ENCODE measurements around the gene CYP17A1.
"Not testable (repeated sequence)": the region's sequence is repeated elsewhere in the genome, so short reads cannot be mapped to it uniquely, and the experiment has no call there.

CYP17A1 gene

DNA sequence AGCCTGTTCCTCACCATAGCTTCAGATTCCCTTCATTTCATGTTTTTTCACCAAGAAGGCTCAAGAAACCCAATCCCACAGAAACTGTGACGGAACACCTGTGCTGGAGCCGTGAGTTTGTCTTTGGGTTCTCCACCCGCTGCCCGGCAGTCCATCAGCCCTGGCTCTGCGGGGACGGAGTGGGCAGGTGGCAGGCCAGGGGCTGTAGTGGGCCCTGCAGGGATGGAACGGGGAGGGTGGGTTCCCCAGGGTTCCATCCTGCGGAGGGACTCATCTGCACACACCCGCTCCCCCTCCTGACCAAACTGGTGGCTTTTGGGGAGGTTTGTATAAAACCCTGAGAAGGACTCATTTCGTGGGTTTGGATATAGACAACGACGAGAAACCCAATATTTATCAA lies 15.0 kb downstream of the CYP17A1 start:
- H3K4me3 ChIP-seq (ENCODE audit: low read length) = no peak overlapping the region
- DNase-seq (ENCODE audit: low read depth) = no peak
- TF ChIP-seq, protein P1, sequence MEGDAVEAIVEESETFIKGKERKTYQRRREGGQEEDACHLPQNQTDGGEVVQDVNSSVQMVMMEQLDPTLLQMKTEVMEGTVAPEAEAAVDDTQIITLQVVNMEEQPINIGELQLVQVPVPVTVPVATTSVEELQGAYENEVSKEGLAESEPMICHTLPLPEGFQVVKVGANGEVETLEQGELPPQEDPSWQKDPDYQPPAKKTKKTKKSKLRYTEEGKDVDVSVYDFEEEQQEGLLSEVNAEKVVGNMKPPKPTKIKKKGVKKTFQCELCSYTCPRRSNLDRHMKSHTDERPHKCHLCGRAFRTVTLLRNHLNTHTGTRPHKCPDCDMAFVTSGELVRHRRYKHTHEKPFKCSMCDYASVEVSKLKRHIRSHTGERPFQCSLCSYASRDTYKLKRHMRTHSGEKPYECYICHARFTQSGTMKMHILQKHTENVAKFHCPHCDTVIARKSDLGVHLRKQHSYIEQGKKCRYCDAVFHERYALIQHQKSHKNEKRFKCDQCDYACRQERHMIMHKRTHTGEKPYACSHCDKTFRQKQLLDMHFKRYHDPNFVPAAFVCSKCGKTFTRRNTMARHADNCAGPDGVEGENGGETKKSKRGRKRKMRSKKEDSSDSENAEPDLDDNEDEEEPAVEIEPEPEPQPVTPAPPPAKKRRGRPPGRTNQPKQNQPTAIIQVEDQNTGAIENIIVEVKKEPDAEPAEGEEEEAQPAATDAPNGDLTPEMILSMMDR (IDR thresholded peaks at IDR 0.05; ENCODE audit: insufficient read depth, low read depth, low read length, missing control alignments) = no peak

DNA sequence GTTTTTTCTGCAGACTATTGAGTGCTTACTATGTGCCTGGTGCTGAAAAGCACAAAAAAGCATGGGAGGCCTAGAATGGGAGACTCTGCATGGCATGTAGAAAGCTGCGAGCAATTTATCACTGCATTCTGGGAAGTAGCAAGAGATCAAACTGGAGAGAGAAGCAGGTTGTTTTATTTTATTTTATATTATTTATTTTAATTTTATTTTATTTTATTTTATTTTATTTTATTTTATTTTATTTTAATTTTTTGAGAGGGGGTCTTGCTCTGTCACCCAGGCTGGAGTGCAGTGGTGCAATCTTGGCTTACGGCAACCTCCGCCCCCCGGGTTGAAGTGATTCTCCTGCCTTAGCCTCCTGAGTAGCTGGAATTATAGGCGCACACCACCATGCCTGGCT lies 17.2 kb downstream of the CYP17A1 start:
- DNase-seq (ENCODE audit: low read depth) = not testable (repeated sequence)

DNA sequence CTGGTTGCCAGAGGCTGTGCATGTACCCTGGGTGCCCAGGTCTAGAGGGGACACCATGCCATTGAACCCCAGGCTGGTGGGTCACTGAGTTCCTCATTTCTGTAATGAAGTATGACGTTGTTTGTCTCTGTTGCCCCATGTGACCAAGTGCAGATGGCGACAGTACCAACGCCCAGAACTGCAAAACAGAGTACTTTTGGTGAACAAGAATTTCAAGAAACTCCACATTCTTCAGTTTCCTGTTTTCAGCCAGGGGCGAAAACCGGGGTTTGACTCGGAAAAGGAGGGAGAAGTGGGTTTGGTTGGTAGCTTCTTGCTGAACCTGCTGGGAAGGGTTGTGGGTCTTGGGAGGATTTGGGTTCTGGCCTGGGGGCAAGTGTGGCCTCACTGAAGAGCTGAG lies 18.2 kb downstream of the CYP17A1 start:
- peak; percentile 57 for DNase-seq (ENCODE audit: low read depth)
- TF ChIP-seq, protein P1 (IDR thresholded peaks at IDR 0.05; ENCODE audit: insufficient read depth, low read depth, low read length, missing control alignments) = no peak
- no peak overlapping the region for H3K4me3 ChIP-seq (ENCODE audit: low read length)

More for the DNA sequence above, 17.2 kb downstream of the CYP17A1 start:
- not testable (repeated sequence) for H3K4me3 ChIP-seq (ENCODE audit: low read length)

DNA sequence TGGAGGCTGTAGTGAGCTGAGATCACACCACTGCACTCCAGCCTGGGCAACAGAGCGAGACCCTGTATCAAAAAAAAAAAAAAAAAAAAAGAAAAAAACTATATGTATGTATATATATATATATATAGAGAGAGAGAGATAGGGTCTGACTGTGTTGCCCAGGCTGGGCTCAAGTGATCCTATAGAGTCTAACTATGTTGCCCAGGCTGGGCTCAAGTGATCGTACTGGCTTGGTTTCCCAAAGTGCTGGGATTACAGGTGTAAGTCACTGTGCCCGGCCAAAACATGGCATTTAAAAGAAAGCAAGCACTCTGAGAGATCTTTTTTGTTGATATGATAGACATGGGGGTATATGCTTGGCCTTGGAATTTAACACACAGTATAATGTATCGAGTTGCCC lies 20.0 kb downstream of the CYP17A1 start:
- DNase-seq (ENCODE audit: low read depth) = no peak
- H3K4me3 ChIP-seq (ENCODE audit: low read length) = no peak overlapping the region
- TF ChIP-seq, protein P1 (IDR thresholded peaks at IDR 0.05; ENCODE audit: insufficient read depth, low read depth, low read length, missing control alignments) = no peak

DNA sequence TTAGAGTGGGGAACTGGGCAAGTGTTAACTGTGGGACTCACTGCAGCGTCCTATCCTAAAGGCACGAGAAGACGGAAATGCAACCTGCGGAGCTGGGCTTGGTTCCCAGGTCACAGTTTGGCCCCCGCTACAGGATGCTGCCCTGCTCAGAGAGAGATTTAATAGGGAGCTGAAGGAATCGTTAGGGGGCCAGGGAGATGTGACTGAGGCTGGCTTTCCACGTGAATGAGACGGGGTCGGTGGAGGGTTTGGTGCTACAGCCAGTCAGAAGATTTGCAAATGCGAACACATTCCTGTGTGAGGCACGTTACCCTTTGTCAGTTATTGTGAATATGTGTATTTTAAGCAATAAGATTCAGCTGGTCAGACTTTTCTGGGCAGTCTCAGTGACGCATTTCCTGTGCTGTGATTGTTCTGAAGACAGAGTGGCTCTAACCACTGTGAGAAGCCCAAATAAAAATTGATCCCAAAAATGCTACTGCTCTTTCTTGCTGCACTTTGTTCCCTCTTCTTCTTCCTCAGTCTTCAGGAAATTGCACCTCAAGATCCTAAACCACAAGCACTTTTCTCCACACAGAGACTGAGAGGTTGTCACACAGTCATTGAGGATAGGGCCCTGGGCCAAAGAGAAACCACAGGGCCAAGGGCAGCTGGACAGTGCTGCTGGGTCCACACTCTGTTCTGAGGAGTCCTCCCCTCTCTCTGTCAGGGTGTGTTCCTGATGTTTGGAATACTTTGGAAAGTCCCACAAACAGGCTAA lies 21.2 kb downstream of the CYP17A1 start:
- DNase-seq (ENCODE audit: low read depth) = peak; percentile 54
- TF ChIP-seq, protein P1 (IDR thresholded peaks at IDR 0.05; ENCODE audit: insufficient read depth, low read depth, low read length, missing control alignments) = no peak
- no peak overlapping the region for H3K4me3 ChIP-seq (ENCODE audit: low read length)

DNA sequence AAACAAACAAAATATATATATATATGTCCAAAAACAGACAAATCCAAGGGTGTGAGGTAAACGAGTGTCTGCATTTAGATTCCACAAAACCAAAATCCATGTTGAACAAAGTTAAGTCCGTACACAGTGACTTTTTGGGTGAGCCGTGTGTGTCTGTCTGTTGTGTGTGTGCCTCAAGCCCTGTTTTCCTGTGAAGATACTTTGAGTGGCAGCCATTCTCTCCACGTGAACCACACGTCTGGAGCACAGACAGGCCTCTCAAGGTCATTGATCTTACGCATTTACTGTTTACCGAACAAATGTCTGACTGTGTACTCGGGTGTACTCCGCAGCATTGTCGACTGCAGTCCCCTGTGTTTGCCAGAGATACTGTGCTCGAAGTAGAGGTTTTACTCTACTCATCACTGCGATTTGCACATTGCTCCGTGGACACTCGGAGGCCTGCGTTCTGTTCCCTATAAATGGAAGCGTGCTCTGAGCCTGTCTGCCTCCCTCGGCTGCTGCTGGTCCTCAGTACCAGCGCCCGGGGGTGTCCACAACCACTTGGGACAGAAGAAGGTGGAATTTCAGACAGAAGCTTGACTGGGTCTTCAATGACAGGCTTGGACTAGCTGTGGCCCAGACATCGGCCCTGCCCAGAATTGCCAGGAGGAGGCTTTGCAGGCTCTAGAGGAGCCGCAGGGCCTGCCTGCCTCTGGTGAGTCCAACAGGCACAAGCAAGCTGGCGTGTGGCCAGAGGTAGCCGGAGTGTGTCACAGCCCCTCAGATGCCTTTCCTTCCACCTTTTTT lies 22.1 kb downstream of the CYP17A1 start:
- TF ChIP-seq, protein P1 (IDR thresholded peaks at IDR 0.05; ENCODE audit: insufficient read depth, low read depth, low read length, missing control alignments) = no peak
- peak; percentile 81 for DNase-seq (ENCODE audit: low read depth)
- no peak overlapping the region for H3K4me3 ChIP-seq (ENCODE audit: low read length)

DNA sequence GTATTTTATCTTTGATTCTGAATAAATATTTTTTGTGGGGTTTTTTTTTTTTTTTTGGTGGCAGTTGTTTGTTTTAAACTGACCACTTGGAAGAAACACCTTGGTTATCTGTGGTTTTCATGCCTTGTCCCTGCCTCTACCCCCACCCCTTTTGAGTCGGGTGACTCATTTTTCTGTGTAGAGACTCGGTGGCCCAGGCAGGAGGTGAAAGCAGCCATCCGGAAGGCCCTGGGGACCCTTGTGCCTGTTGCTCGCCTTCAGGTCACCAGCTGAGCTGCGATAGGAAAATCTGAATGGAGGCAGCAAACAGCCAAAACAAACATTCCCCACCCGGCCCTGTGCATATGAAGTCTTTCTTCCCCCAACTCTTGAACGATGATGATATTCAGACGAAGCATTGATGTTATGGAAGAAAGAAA lies 22.8 kb downstream of the CYP17A1 start:
- H3K4me3 ChIP-seq (ENCODE audit: low read length) = no peak overlapping the region
- DNase-seq (ENCODE audit: low read depth) = no peak
- TF ChIP-seq, protein P1 (IDR thresholded peaks at IDR 0.05; ENCODE audit: insufficient read depth, low read depth, low read length, missing control alignments) = no peak

All from epithelial cell of esophagus (primary cell).